ENCODE results near the gene PLK1.

Gene PLK1

DNA sequence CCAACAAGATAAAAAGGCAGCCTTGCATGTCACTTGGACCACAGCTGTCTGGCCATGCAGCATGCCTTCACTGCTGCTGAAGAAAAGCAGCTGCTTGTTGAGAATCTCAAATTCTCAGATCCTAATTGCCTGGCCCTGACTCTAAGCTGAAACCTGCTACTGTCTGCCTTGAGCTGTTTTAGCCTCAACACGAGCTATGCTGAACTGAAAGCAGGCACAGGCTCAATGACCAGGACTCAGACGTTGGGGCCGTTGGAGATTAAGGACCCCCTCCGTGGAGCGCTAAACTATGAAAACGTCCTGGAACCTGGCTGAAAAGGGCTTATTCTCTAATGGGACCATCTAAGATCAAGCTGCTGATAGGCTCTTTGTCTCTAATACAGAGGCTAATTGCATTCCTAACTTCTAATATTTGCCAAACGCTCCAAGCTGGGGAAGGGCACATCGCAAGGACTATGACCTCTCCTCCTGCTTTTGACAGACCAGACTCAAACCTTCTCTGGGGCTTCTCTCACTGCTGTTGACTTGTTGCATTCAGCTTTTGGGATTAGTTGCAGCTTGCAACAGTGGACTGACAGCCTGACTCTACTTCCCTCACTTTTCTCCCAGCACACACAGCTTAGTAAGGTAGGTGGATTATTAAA, 4.6 kb upstream of the PLK1 start:
- H3K18ac ChIP-seq (ENCODE audit: low read length), result no peak overlapping the region
- H3K9ac ChIP-seq (ENCODE audit: low read length), result no peak overlapping the region

DNA sequence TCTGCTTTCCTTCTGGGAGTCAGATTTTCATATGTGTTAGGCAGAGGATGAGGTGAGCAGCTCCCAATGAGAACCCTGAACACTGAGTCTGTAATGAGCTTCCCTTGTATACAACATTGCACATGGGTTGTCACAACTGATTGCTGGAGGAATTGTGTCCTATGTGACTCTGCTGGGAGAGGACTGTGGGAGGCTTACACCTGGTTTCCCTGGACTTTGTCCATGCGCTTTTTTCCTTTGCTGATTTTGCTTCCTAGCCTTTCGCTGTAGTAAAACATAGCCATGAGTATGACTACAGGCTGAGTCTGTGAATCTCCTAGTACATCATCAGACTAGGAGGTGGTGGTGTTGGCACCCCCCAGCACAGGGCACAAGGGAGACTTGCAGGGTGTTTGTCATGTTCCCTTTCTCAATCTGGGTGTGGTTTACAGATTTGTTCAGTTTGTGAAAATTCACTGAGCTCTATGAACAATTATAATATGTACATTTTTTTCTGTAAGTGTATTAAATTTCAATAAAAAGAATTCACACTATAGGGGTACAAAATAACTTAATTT, 1.7 kb upstream of the PLK1 start:
- Histone ChIP-seq H3K56ac (ENCODE audit: low read length) (no peak overlapping the region), H2BK120ac (ENCODE audit: low read depth, low read length) (no peak overlapping the region), H3K79me2 (ENCODE audit: control insufficient read depth, insufficient read depth, low read length) (peaks cover 30% of the 10 kb centered on the region), H3K27me3 (ENCODE audit: insufficient read depth, low read length, poor library complexity) (no peaks in the 10 kb centered on the region), H2AK5ac (ENCODE audit: low read length) (no peak overlapping the region), H2BK15ac (replicated peaks; ENCODE audit: low read depth) (no peak overlapping the region), H3K4me2 (ENCODE audit: low read length) (no peak overlapping the region), H4K5ac (ENCODE audit: low read length) (no peak overlapping the region), H3K27ac (ENCODE audit: low read depth, low read length) (no peak overlapping the region), H3K4ac (ENCODE audit: low read depth, low read length) (no peak overlapping the region), H3K79me1 (ENCODE audit: low read length) (peaks cover 21% of the 10 kb centered on the region), H3K36me3 (ENCODE audit: control insufficient read depth, insufficient read depth, low read length) (peaks cover 5% of the 10 kb centered on the region), H3K4me3 (ENCODE audit: low read length) (no peak overlapping the region), H2BK5ac (ENCODE audit: low read length) (no peak overlapping the region), H3K18ac (ENCODE audit: low read length) (no peak overlapping the region), H4K8ac (ENCODE audit: low read depth, low read length) (no peak overlapping the region), H3K23ac (ENCODE audit: low read length) (no peak overlapping the region), H3K9ac (ENCODE audit: low read length) (no peak overlapping the region), H3K4me1 (ENCODE audit: control insufficient read depth, low read depth, low read length) (peaks cover 2% of the 10 kb centered on the region)
- no CpG with 5 or more reads among the region's 2 CpGs for whole genome bisulfite sequencing (ENCODE audit: extremely low coverage, insufficient coverage, low lambda C conversion rate)
- DNase-seq, result no peak

More for the DNA sequence above, 4.6 kb upstream of the PLK1 start:
- no peak overlapping the region for H4K5ac ChIP-seq (ENCODE audit: low read length)
- H3K27ac ChIP-seq (ENCODE audit: low read depth, low read length), result no peak overlapping the region
- WGBS (ENCODE audit: extremely low coverage, insufficient coverage, low lambda C conversion rate), result no CpG with 5 or more reads among the region's 8 CpGs
- no peak overlapping the region for H4K8ac ChIP-seq (ENCODE audit: low read depth, low read length)
- H2AK5ac ChIP-seq (ENCODE audit: low read length), result no peak overlapping the region
- no peaks in the 10 kb centered on the region for H3K79me1 ChIP-seq (ENCODE audit: low read length)
- H3K79me2 ChIP-seq (ENCODE audit: control insufficient read depth, insufficient read depth, low read length), result peaks cover 2% of the 10 kb centered on the region
- H2BK120ac ChIP-seq (ENCODE audit: low read depth, low read length), result no peak overlapping the region
- H3K4me3 ChIP-seq (ENCODE audit: low read length), result no peak overlapping the region
- H3K36me3 ChIP-seq (ENCODE audit: control insufficient read depth, insufficient read depth, low read length), result peaks cover 5% of the 10 kb centered on the region
- H3K56ac ChIP-seq (ENCODE audit: low read length), result no peak overlapping the region
- no peak overlapping the region for H3K4ac ChIP-seq (ENCODE audit: low read depth, low read length)
- H3K4me2 ChIP-seq (ENCODE audit: low read length), result no peak overlapping the region
- no peak for DNase-seq
- H3K27me3 ChIP-seq (ENCODE audit: insufficient read depth, low read length, poor library complexity), result no peaks in the 10 kb centered on the region
- no peak overlapping the region for H3K23ac ChIP-seq (ENCODE audit: low read length)
- no peak overlapping the region for H2BK15ac ChIP-seq (replicated peaks; ENCODE audit: low read depth)
- H3K4me1 ChIP-seq (ENCODE audit: control insufficient read depth, low read depth, low read length), result no peaks in the 10 kb centered on the region
- H2BK5ac ChIP-seq (ENCODE audit: low read length), result no peak overlapping the region

DNA sequence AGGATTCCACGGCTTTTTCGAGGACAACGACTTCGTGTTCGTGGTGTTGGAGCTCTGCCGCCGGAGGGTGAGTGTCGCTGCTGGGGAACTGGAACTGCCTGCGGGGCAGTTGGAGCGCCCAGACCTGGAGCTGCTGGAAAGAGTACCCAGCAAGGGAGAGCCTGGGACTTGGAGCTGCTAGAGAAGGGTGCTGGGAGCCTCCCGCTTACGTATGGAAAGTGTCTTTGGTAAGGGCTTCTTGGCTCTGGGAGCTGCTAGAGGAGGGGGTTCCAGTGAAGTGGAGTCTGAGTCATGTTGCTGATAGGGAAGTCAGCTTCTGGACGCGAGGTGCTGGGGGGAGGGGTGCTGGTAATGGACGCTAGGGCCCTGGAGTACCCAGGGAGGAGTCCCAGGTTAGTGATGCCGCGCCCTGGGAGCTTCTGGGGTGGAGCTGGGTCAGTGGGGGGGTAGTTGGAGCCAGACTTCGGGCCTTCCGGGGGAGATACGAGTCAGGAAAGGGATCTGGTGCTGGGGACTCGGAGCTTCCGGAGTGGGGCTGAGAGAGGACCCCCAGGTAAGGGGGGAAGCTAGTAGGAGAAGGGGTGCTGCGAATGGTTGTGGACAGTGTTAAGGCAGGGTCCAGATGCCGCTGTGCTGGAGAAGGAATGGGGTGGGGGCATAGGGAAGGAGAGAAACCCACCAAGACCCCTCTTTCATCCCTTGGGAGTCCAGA, 741 bp downstream of the PLK1 start:
- peak overlapping the region; percentile 91 for H2AK5ac ChIP-seq (ENCODE audit: low read length)
- peak overlapping the region; percentile 58 for H2BK5ac ChIP-seq (ENCODE audit: low read length)
- WGBS (ENCODE audit: extremely low coverage, insufficient coverage, low lambda C conversion rate), result no CpG with 5 or more reads among the region's 24 CpGs
- no peak overlapping the region for H4K8ac ChIP-seq (ENCODE audit: low read depth, low read length)
- peaks cover 38% of the 10 kb centered on the region for H3K79me2 ChIP-seq (ENCODE audit: control insufficient read depth, insufficient read depth, low read length)
- H3K4me3 ChIP-seq (ENCODE audit: low read length), result peak overlapping the region; percentile 41
- H3K18ac ChIP-seq (ENCODE audit: low read length), result peak overlapping the region; percentile 33
- H3K36me3 ChIP-seq (ENCODE audit: control insufficient read depth, insufficient read depth, low read length), result peaks cover 16% of the 10 kb centered on the region
- no peak overlapping the region for H3K27ac ChIP-seq (ENCODE audit: low read depth, low read length)
- H3K4me2 ChIP-seq (ENCODE audit: low read length), result peak overlapping the region; percentile 94
- peak; percentile 78 for DNase-seq
- H2BK120ac ChIP-seq (ENCODE audit: low read depth, low read length), result no peak overlapping the region
- H4K5ac ChIP-seq (ENCODE audit: low read length), result no peak overlapping the region
- peak overlapping the region; percentile 96 for H3K9ac ChIP-seq (ENCODE audit: low read length)
- H3K79me1 ChIP-seq (ENCODE audit: low read length), result peaks cover 31% of the 10 kb centered on the region
- H3K23ac ChIP-seq (ENCODE audit: low read length), result peak overlapping the region; percentile 70
- H2BK15ac ChIP-seq (replicated peaks; ENCODE audit: low read depth), result no peak overlapping the region
- H3K27me3 ChIP-seq (ENCODE audit: insufficient read depth, low read length, poor library complexity), result no peaks in the 10 kb centered on the region
- peak overlapping the region; percentile 93 for H3K4ac ChIP-seq (ENCODE audit: low read depth, low read length)
- H3K56ac ChIP-seq (ENCODE audit: low read length), result peak overlapping the region; percentile 97
- peaks cover 2% of the 10 kb centered on the region for H3K4me1 ChIP-seq (ENCODE audit: control insufficient read depth, low read depth, low read length)

DNA sequence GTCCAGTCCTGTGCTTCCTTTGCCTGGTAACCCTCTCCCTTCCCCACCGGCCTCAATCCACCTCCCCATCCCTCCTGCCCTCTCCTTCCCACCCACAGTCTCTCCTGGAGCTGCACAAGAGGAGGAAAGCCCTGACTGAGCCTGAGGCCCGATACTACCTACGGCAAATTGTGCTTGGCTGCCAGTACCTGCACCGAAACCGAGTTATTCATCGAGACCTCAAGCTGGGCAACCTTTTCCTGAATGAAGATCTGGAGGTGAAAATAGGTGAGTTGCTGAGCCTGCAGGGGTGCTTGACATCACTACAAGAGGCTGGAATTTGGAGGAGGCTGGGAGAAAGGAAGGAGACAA, 1.3 kb downstream of the PLK1 start:
- H2BK5ac ChIP-seq (ENCODE audit: low read length), result peak overlapping the region; percentile 58
- peak overlapping the region; percentile 91 for H2AK5ac ChIP-seq (ENCODE audit: low read length)
- DNase-seq, result peak; percentile 23
- no peak overlapping the region for H4K5ac ChIP-seq (ENCODE audit: low read length)
- WGBS (ENCODE audit: extremely low coverage, insufficient coverage, low lambda C conversion rate), result no CpG with 5 or more reads among the region's 6 CpGs
- H3K27me3 ChIP-seq (ENCODE audit: insufficient read depth, low read length, poor library complexity), result no peaks in the 10 kb centered on the region
- H2BK15ac ChIP-seq (replicated peaks; ENCODE audit: low read depth), result no peak overlapping the region
- no peak overlapping the region for H3K18ac ChIP-seq (ENCODE audit: low read length)
- H2BK120ac ChIP-seq (ENCODE audit: low read depth, low read length), result no peak overlapping the region
- H3K79me1 ChIP-seq (ENCODE audit: low read length), result peaks cover 31% of the 10 kb centered on the region
- peak overlapping the region; percentile 97 for H3K56ac ChIP-seq (ENCODE audit: low read length)
- no peak overlapping the region for H3K4ac ChIP-seq (ENCODE audit: low read depth, low read length)
- H3K4me2 ChIP-seq (ENCODE audit: low read length), result peak overlapping the region; percentile 94
- no peak overlapping the region for H3K27ac ChIP-seq (ENCODE audit: low read depth, low read length)
- H3K4me1 ChIP-seq (ENCODE audit: control insufficient read depth, low read depth, low read length), result peaks cover 2% of the 10 kb centered on the region
- no peak overlapping the region for H3K23ac ChIP-seq (ENCODE audit: low read length)
- no peak overlapping the region for H4K8ac ChIP-seq (ENCODE audit: low read depth, low read length)
- peaks cover 16% of the 10 kb centered on the region for H3K36me3 ChIP-seq (ENCODE audit: control insufficient read depth, insufficient read depth, low read length)
- peak overlapping the region; percentile 41 for H3K4me3 ChIP-seq (ENCODE audit: low read length)
- peak overlapping the region; percentile 96 for H3K9ac ChIP-seq (ENCODE audit: low read length)
- peaks cover 38% of the 10 kb centered on the region for H3K79me2 ChIP-seq (ENCODE audit: control insufficient read depth, insufficient read depth, low read length)

DNA sequence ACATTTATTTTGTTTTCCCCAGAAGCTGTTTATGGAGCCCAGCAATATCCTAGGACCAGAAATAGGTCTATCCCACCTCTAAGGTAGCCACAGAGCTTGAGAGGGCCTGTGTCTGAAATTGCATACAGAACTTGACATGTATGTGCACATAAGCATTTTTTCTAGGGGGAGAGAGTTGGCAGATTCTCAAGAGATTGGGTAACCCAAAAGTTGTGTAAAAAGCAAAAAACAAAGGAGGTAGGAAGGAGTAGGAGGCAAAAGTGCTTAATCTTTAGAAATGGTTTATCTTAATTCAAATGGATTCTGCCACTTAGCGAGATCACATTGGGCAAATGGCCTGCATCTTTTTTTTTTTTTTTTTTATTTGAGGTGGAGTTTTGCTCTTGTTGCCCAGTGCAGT, 3.5 kb downstream of the PLK1 start:
- Histone ChIP-seq H3K18ac (ENCODE audit: low read length) (no peak overlapping the region), H2BK5ac (ENCODE audit: low read length) (no peak overlapping the region), H3K79me2 (ENCODE audit: control insufficient read depth, insufficient read depth, low read length) (peaks cover 38% of the 10 kb centered on the region), H3K4me1 (ENCODE audit: control insufficient read depth, low read depth, low read length) (peaks cover 2% of the 10 kb centered on the region), H3K4me2 (ENCODE audit: low read length) (no peak overlapping the region), H4K8ac (ENCODE audit: low read depth, low read length) (no peak overlapping the region), H3K27ac (ENCODE audit: low read depth, low read length) (no peak overlapping the region), H2AK5ac (ENCODE audit: low read length) (no peak overlapping the region), H3K23ac (ENCODE audit: low read length) (no peak overlapping the region), H3K79me1 (ENCODE audit: low read length) (peaks cover 33% of the 10 kb centered on the region), H4K5ac (ENCODE audit: low read length) (no peak overlapping the region), H3K56ac (ENCODE audit: low read length) (no peak overlapping the region), H3K27me3 (ENCODE audit: insufficient read depth, low read length, poor library complexity) (no peaks in the 10 kb centered on the region), H2BK120ac (ENCODE audit: low read depth, low read length) (no peak overlapping the region), H3K9ac (ENCODE audit: low read length) (no peak overlapping the region), H2BK15ac (replicated peaks; ENCODE audit: low read depth) (no peak overlapping the region), H3K36me3 (ENCODE audit: control insufficient read depth, insufficient read depth, low read length) (peaks cover 22% of the 10 kb centered on the region), H3K4me3 (ENCODE audit: low read length) (no peak overlapping the region), H3K4ac (ENCODE audit: low read depth, low read length) (no peak overlapping the region)
- WGBS (ENCODE audit: extremely low coverage, insufficient coverage, low lambda C conversion rate), result no CpG with 5 or more reads among the region's 1 CpG
- no peak for DNase-seq

All from mesendoderm (in vitro differentiated cells).